ENCODE data around the gene GARRE1. TPM values are rescaled to one million over a fixed set of nuclear protein-coding genes. Genes with fewer than 3 reads are reported as not detected.

GARRE1 gene
- total and polyA plus RNA-seq, 4 donors = 4.0 to 13.7 (median 9.0) TPM

DNA sequence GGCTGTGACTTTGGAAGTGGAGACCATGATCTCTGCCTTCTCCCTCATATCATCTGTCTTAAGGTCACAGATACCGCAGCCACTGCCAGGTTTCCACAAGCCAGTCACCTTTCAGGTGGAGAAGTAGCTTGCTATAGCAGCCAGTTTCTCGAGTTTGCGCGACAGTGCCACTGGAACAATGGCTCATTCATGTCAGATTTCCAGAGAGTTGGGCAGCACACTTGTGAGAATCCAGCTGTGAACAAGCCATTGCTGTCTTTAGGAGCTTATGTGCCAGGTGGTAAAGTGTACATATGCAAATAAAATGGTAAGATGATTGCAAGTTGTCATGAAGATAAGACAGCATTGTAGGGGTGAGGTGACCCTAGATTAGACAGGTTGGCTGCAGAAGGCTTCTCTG, 22.3 kb downstream of the GARRE1 start:
- no peak overlapping the region for H3K9ac ChIP-seq (ENCODE audit: low read depth in 1 of 2, low read length in 2 of 2)
- no peaks in the 10 kb centered on the region for H3K9me3 ChIP-seq (ENCODE audit: control insufficient read depth in 4 of 4, low read length in 3 of 4)
- no peaks in the 10 kb centered on the region for H3K27me3 ChIP-seq (ENCODE audit: control insufficient read depth in 4 of 4, insufficient read depth in 4 of 4, low read length in 3 of 4)
- no peaks in the 10 kb centered on the region for H3K4me1 ChIP-seq (ENCODE audit: control insufficient read depth in 4 of 4, insufficient read depth in 4 of 4, low read length in 3 of 4)
- H3K36me3 ChIP-seq (ENCODE audit: control insufficient read depth in 4 of 4, insufficient read depth in 3 of 4, low read depth in 1 of 4, low read length in 3 of 4) = peaks cover 0 to 2% (median under 1%) of the 10 kb centered on the region in 4 donors
- H3K4me3 ChIP-seq (ENCODE audit: low read depth in 1 of 3, low read length in 3 of 3) = no peak overlapping the region
- H3K27ac ChIP-seq (ENCODE audit: low read depth in 1 of 2, low read length in 2 of 2) = no peak overlapping the region
- WGBS = 79% methylated on average over 4 of the region's 4 CpGs
- DNase-seq (ENCODE audit: low spot score) = no peak
- TF ChIP-seq, protein P1, sequence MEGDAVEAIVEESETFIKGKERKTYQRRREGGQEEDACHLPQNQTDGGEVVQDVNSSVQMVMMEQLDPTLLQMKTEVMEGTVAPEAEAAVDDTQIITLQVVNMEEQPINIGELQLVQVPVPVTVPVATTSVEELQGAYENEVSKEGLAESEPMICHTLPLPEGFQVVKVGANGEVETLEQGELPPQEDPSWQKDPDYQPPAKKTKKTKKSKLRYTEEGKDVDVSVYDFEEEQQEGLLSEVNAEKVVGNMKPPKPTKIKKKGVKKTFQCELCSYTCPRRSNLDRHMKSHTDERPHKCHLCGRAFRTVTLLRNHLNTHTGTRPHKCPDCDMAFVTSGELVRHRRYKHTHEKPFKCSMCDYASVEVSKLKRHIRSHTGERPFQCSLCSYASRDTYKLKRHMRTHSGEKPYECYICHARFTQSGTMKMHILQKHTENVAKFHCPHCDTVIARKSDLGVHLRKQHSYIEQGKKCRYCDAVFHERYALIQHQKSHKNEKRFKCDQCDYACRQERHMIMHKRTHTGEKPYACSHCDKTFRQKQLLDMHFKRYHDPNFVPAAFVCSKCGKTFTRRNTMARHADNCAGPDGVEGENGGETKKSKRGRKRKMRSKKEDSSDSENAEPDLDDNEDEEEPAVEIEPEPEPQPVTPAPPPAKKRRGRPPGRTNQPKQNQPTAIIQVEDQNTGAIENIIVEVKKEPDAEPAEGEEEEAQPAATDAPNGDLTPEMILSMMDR (IDR thresholded peaks at IDR 0.05; ENCODE audit: low read depth, low read length, missing input control) = no peak
- TF ChIP-seq SP1 (IDR thresholded peaks at IDR 0.05) = no peak
- TF ChIP-seq GABPA (IDR thresholded peaks at IDR 0.05 in 1 of 2, conservative IDR thresholded peaks at IDR 0.05 in 1 of 2) = no peak
- TF ChIP-seq FOXA2 (IDR thresholded peaks at IDR 0.05) = no peak
- TF ChIP-seq EGR1 (IDR thresholded peaks at IDR 0.05; ENCODE audit: low read depth in 2 of 2) = no peak
- no peak for TF ChIP-seq YY1 (IDR thresholded peaks at IDR 0.05)
- no peak for TF ChIP-seq HNF4G (IDR thresholded peaks at IDR 0.05)
- no peak for TF ChIP-seq RAD21 (IDR thresholded peaks at IDR 0.05)

DNA sequence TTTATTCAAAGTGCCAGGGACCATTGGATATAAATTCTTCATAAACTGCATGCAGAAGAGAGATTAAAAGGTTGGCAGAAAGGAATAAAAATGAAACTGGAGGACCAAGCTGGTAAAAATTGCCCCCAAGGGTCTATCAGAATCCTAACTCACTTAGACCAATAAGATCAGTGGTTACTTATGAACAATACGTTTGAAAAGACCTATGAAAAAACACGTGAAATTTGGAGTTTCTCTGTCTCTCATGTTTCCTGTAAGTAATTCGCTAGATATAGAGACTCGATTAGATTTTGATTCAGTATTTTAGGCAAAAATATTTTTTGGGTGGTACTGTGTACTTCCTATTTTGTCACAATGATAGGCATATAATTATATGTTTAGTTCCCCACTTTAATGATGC, 22.9 kb downstream of the GARRE1 start:
- Histone ChIP-seq H3K36me3 (ENCODE audit: control insufficient read depth in 4 of 4, insufficient read depth in 3 of 4, low read depth in 1 of 4, low read length in 3 of 4) (peaks cover 0 to 2% (median under 1%) of the 10 kb centered on the region in 4 donors), H3K4me1 (ENCODE audit: control insufficient read depth in 4 of 4, insufficient read depth in 4 of 4, low read length in 3 of 4) (no peaks in the 10 kb centered on the region), H3K9me3 (ENCODE audit: control insufficient read depth in 4 of 4, low read length in 3 of 4) (no peaks in the 10 kb centered on the region), H3K9ac (ENCODE audit: low read depth in 1 of 2, low read length in 2 of 2) (no peak overlapping the region), H3K27ac (ENCODE audit: low read depth in 1 of 2, low read length in 2 of 2) (no peak overlapping the region), H3K4me3 (ENCODE audit: low read depth in 1 of 3, low read length in 3 of 3) (no peak overlapping the region), H3K27me3 (ENCODE audit: control insufficient read depth in 4 of 4, insufficient read depth in 4 of 4, low read length in 3 of 4) (no peaks in the 10 kb centered on the region)
- WGBS = 84% methylated on average over 4 of the region's 4 CpGs
- TF ChIP-seq, protein P1 (IDR thresholded peaks at IDR 0.05; ENCODE audit: low read depth, low read length, missing input control) = no peak
- TF ChIP-seq YY1 (IDR thresholded peaks at IDR 0.05) (no peak), JUND (IDR thresholded peaks at IDR 0.05) (no peak), TAF1 (conservative IDR thresholded peaks at IDR 0.05) (no peak), HNF4A (conservative IDR thresholded peaks at IDR 0.05) (no peak), EGR1 (IDR thresholded peaks at IDR 0.05; ENCODE audit: low read depth in 2 of 2) (no peak), HNF4G (IDR thresholded peaks at IDR 0.05) (no peak), GABPA (IDR thresholded peaks at IDR 0.05 in 1 of 2, conservative IDR thresholded peaks at IDR 0.05 in 1 of 2) (no peak), NR2F2 (IDR thresholded peaks at IDR 0.05) (no peak), FOXA1 (IDR thresholded peaks at IDR 0.05) (no peak), RXRA (IDR thresholded peaks at IDR 0.05) (no peak), SP1 (IDR thresholded peaks at IDR 0.05) (no peak), FOXA2 (IDR thresholded peaks at IDR 0.05) (no peak), RAD21 (IDR thresholded peaks at IDR 0.05) (no peak)
- TF ChIP-seq, protein P2, sequence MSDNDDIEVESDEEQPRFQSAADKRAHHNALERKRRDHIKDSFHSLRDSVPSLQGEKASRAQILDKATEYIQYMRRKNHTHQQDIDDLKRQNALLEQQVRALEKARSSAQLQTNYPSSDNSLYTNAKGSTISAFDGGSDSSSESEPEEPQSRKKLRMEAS (IDR thresholded peaks at IDR 0.05) = no peak
- TF ChIP-seq, protein P3, sequence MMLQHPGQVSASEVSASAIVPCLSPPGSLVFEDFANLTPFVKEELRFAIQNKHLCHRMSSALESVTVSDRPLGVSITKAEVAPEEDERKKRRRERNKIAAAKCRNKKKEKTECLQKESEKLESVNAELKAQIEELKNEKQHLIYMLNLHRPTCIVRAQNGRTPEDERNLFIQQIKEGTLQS (IDR thresholded peaks at IDR 0.05) = no peak
- TF ChIP-seq, protein P4, sequence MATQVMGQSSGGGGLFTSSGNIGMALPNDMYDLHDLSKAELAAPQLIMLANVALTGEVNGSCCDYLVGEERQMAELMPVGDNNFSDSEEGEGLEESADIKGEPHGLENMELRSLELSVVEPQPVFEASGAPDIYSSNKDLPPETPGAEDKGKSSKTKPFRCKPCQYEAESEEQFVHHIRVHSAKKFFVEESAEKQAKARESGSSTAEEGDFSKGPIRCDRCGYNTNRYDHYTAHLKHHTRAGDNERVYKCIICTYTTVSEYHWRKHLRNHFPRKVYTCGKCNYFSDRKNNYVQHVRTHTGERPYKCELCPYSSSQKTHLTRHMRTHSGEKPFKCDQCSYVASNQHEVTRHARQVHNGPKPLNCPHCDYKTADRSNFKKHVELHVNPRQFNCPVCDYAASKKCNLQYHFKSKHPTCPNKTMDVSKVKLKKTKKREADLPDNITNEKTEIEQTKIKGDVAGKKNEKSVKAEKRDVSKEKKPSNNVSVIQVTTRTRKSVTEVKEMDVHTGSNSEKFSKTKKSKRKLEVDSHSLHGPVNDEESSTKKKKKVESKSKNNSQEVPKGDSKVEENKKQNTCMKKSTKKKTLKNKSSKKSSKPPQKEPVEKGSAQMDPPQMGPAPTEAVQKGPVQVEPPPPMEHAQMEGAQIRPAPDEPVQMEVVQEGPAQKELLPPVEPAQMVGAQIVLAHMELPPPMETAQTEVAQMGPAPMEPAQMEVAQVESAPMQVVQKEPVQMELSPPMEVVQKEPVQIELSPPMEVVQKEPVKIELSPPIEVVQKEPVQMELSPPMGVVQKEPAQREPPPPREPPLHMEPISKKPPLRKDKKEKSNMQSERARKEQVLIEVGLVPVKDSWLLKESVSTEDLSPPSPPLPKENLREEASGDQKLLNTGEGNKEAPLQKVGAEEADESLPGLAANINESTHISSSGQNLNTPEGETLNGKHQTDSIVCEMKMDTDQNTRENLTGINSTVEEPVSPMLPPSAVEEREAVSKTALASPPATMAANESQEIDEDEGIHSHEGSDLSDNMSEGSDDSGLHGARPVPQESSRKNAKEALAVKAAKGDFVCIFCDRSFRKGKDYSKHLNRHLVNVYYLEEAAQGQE (IDR thresholded peaks at IDR 0.05) = no peak
- TF ChIP-seq, protein P5, sequence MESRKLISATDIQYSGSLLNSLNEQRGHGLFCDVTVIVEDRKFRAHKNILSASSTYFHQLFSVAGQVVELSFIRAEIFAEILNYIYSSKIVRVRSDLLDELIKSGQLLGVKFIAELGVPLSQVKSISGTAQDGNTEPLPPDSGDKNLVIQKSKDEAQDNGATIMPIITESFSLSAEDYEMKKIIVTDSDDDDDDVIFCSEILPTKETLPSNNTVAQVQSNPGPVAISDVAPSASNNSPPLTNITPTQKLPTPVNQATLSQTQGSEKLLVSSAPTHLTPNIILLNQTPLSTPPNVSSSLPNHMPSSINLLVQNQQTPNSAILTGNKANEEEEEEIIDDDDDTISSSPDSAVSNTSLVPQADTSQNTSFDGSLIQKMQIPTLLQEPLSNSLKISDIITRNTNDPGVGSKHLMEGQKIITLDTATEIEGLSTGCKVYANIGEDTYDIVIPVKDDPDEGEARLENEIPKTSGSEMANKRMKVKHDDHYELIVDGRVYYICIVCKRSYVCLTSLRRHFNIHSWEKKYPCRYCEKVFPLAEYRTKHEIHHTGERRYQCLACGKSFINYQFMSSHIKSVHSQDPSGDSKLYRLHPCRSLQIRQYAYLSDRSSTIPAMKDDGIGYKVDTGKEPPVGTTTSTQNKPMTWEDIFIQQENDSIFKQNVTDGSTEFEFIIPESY (IDR thresholded peaks at IDR 0.05) = no peak
- DNase-seq (ENCODE audit: low spot score) = no peak
